Endothelial cell (in vitro differentiated cells): Measurements from ENCODE around the gene MPP2. TPM values are rescaled to one million over a fixed set of nuclear protein-coding genes. Genes with fewer than 3 reads are reported as not detected.
A peak's percentile ranks its signal among the peaks of the same experiment; 100 is the strongest.

Source experiments
- DNase-seq: peaks from one replicate; pipeline ENCODE4 v3.0.0; 2021; ENCODE audit warnings: low spot score
- H3K27ac Mint-ChIP-seq: one replicate; pipeline ENCODE4 v1.8.0; 2021; ENCODE audit warnings: mixed read lengths, inconsistent platforms; ENCODE audit not compliant: unreplicated experiment
- H3K27me3 Mint-ChIP-seq: one replicate; pipeline ENCODE4 v1.8.0; 2021; ENCODE audit warnings: mild to moderate bottlenecking, moderate library complexity, mixed read lengths, inconsistent platforms; ENCODE audit not compliant: unreplicated experiment
- H3K36me3 Mint-ChIP-seq: one replicate; pipeline ENCODE4 v1.8.0; 2021; ENCODE audit warnings: mild to moderate bottlenecking, low read depth, mixed read lengths, inconsistent platforms; ENCODE audit not compliant: unreplicated experiment
- H3K4me1 Mint-ChIP-seq: one replicate; pipeline ENCODE4 v1.8.0; 2021; ENCODE audit warnings: mild to moderate bottlenecking, mixed read lengths, inconsistent platforms; ENCODE audit not compliant: unreplicated experiment
- H3K4me3 Mint-ChIP-seq: one replicate; pipeline ENCODE4 v1.8.0; 2021; ENCODE audit warnings: mild to moderate bottlenecking, mixed read lengths, inconsistent platforms; ENCODE audit not compliant: unreplicated experiment
- H3K9me3 Mint-ChIP-seq: one replicate; pipeline ENCODE4 v1.8.0; 2021; ENCODE audit warnings: mixed read lengths, inconsistent platforms; ENCODE audit not compliant: unreplicated experiment
- total RNA-seq: library from RNA; stranded (reverse); fragmentation: NEBNext Ultra II Directional; extraction: Animal tissue kit (Norgen Biotek cat#: 25700); gene quantifications from one replicate; pipeline ENCODE4 v1.2.1, GENCODE V29; 2021; ENCODE audit not compliant: unreplicated experiment
- TF ChIP-seq, protein P1 (sequence below): fragments of 200-600 bp; sonication (generic); IDR thresholded peaks from one replicate; pipeline ENCODE4 v1.5.0; 2021; ENCODE audit warnings: antibody characterized with exemption; ENCODE audit not compliant: unreplicated experiment

Gene MPP2
- total RNA-seq, 1 donor from 2014 or later, result 8.4 TPM

DNA sequence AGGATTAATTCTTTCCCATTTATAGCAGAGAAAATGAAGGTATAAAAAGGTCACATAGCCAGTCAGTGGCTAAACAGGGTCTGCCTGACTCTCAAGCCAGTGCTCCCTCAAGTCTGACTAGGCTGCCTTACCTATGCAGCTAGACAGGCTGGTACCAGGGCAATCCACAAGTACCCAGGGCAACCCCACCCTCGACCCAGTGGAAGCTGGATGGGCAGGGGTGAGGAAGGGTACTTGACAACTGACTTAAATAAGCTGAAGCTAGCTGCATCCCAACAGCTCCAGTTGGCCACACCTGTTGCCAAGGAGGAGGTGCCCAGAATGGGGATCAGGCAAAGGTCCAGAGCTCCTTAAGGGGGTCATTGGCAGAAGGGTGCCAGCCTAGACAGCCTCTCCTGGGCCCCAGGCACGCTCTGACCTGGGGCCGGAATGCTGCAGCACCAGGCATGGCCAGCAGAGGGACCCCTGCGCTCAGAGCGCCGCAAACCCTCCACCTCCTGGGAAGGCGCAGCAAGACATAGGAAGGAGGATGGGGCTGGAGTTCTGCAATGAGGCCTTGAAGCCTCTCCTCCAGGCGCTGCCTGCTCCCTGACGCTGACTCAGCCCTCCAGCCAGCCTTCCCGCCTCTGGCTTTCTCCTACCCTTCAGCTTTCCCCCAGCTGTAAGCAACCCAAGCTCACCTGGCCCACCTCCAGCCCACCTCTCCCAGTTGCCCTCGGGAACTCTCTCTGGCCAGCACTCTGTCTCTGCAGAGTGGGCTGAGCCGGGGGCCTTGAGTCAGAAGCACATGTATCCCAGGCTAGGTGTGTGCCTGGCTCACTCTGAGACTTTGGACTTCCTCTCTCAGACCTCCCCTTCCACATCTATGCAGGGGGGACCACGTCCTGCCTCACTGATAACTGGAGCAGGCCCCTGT, 28.8 kb downstream of the MPP2 start:
- peaks cover 8% of the 10 kb centered on the region for H3K27me3 Mint-ChIP-seq
- H3K4me3 Mint-ChIP-seq, result no peak overlapping the region
- H3K27ac Mint-ChIP-seq, result no peak overlapping the region
- H3K9me3 Mint-ChIP-seq, result no peaks in the 10 kb centered on the region
- H3K4me1 Mint-ChIP-seq, result peaks cover 4% of the 10 kb centered on the region
- TF ChIP-seq, protein P1, sequence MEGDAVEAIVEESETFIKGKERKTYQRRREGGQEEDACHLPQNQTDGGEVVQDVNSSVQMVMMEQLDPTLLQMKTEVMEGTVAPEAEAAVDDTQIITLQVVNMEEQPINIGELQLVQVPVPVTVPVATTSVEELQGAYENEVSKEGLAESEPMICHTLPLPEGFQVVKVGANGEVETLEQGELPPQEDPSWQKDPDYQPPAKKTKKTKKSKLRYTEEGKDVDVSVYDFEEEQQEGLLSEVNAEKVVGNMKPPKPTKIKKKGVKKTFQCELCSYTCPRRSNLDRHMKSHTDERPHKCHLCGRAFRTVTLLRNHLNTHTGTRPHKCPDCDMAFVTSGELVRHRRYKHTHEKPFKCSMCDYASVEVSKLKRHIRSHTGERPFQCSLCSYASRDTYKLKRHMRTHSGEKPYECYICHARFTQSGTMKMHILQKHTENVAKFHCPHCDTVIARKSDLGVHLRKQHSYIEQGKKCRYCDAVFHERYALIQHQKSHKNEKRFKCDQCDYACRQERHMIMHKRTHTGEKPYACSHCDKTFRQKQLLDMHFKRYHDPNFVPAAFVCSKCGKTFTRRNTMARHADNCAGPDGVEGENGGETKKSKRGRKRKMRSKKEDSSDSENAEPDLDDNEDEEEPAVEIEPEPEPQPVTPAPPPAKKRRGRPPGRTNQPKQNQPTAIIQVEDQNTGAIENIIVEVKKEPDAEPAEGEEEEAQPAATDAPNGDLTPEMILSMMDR, result peak; percentile 96
- peak; percentile 90 for DNase-seq
- no peaks in the 10 kb centered on the region for H3K36me3 Mint-ChIP-seq

DNA sequence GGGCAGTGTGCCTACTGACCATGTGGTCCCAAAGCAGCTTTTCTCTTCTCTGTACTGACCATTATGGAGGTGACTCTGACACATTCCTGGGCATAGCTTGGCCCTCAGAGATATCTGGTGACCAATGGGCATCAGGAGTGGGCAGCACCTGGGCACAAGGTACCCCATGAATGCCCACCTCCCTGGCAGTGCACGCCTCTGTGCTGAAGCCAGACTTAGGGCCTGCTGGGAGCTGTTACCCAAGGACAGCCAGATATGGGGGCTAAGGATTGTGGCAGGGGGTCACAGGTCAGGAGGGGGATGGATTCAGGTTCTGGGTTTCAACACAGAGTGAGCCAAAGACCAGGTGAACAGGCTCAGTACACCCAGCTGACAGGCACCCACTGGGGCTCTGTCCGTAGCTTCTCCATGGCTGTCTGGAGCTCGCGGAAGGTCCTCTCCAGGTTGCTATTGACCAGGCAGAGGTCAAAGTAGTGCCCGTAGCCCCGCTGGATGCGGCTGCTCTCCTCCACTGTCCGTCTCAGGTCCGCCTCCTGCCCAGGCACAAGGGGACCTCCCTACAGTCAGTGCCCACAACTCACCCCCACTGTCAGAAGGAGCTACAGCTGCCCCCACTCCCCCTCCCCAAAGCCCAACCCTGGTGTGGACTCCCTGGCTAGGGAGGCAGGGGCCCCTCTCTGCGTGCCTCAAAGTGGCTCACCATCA, 29.7 kb downstream of the MPP2 start:
- Mint-ChIP-seq H3K36me3 (no peaks in the 10 kb centered on the region), H3K27ac (no peak overlapping the region), H3K9me3 (no peaks in the 10 kb centered on the region), H3K4me1 (peaks cover 4% of the 10 kb centered on the region), H3K4me3 (no peak overlapping the region), H3K27me3 (peaks cover 8% of the 10 kb centered on the region)
- DNase-seq, result no peak
- TF ChIP-seq, protein P1, result no peak

DNA sequence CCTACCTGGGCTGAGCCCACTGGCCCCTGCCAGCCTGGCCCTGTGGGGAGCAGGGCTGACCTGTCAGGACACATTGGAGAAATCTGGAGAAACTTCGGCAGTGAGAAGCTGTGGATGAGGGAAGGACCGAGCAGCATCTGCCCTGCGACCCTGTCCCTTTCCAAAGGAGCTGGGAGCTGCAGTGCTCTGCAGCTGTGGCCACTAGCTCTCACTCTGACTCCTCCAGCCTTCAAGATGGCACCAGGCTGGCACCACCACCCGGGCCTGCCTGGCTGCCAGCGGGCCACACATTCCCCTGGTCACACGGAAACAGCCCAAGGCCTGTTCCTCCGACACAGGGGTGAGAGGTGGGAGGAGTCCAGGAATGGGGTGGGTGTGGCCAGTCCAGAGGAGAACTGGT, 30.3 kb downstream of the MPP2 start:
- TF ChIP-seq, protein P1, result no peak
- no peak for DNase-seq
- Mint-ChIP-seq H3K9me3 (no peaks in the 10 kb centered on the region), H3K4me3 (no peak overlapping the region), H3K36me3 (no peaks in the 10 kb centered on the region), H3K4me1 (peaks cover 4% of the 10 kb centered on the region), H3K27ac (no peak overlapping the region), H3K27me3 (peaks cover 7% of the 10 kb centered on the region)

DNA sequence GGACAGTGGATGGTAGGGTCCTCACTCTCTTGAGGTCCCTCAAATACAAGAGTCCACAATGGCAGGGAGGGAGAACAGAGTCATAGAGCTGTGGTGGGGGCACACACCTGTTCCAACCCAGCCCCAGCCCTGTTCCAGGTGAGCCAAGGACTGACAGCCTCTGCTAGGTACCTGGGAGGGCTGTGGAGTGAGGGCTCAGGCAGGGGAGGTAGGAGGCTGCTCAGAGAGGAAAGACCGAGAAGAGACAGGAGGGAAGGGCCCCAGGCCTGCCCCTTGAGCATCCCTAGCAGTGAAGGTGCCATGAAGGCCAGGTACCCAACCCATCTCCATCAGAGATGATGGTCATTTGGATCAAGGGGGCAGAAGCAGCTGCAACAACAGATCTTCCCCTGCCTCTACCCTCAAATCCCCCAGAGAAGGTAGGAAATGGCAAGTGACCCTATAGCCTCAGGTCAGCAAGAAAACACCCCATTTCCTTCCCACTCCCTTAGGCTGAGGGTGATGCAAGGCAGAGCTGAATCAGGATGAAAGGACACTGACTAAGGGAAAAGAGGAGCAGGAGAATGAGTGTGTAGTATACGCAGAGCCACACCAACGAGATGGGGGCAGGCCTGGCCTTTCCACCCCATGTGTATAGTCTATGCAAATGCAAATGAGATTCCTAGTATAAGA, 31.7 kb downstream of the MPP2 start:
- DNase-seq, result no peak
- no peak overlapping the region for H3K27ac Mint-ChIP-seq
- H3K4me1 Mint-ChIP-seq, result peaks cover 4% of the 10 kb centered on the region
- H3K27me3 Mint-ChIP-seq, result peaks cover 3% of the 10 kb centered on the region
- no peaks in the 10 kb centered on the region for H3K36me3 Mint-ChIP-seq
- no peak overlapping the region for H3K4me3 Mint-ChIP-seq
- TF ChIP-seq, protein P1, result no peak
- no peaks in the 10 kb centered on the region for H3K9me3 Mint-ChIP-seq
